ENCODE measurements around the gene THYN1.
A peak's percentile ranks its signal among the peaks of the same experiment; 100 is the strongest.
"Not testable (repeated sequence)": the region's sequence is repeated elsewhere in the genome, so short reads cannot be mapped to it uniquely, and the experiment has no call there.

THYN1 gene

DNA sequence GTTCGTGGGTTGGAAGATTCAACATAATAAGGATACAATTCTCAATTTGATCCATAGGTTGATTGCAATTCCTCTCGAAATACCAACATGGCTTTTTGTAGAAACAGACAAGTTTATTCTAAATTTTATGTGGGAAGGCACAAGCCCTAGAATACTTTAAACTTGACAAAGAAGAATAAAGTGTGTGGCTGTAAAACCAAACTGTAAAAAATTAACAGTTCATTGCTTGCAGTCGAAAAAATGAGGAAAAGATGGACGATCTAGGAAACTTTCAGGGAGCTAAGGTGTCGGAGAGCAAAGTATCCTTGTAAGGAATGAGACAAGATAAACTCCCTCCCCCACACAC, 22.0 kb upstream of the THYN1 start:
- no peak for DNase-seq (ENCODE audit: low read depth in 2 of 2)

DNA sequence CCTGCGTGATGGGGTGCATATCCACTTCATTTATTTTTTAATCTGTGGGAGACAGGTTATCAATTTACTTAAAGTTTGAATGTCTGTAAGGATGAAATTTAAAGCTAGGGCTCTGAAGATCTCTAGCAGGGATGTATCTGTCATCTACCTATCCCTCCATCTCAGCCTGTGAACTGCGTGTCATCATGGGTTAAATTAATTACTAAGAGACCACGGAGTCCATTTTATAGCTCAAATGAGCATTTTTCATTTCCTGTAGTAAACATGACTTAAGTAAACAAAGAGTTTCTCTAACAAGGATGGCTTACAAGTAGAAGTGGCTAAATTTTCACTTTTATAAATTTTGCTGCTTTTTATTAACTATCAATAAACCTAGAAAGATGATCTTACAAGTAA, 20.2 kb upstream of the THYN1 start:
- no peak for DNase-seq (ENCODE audit: low read depth in 2 of 2)

DNA sequence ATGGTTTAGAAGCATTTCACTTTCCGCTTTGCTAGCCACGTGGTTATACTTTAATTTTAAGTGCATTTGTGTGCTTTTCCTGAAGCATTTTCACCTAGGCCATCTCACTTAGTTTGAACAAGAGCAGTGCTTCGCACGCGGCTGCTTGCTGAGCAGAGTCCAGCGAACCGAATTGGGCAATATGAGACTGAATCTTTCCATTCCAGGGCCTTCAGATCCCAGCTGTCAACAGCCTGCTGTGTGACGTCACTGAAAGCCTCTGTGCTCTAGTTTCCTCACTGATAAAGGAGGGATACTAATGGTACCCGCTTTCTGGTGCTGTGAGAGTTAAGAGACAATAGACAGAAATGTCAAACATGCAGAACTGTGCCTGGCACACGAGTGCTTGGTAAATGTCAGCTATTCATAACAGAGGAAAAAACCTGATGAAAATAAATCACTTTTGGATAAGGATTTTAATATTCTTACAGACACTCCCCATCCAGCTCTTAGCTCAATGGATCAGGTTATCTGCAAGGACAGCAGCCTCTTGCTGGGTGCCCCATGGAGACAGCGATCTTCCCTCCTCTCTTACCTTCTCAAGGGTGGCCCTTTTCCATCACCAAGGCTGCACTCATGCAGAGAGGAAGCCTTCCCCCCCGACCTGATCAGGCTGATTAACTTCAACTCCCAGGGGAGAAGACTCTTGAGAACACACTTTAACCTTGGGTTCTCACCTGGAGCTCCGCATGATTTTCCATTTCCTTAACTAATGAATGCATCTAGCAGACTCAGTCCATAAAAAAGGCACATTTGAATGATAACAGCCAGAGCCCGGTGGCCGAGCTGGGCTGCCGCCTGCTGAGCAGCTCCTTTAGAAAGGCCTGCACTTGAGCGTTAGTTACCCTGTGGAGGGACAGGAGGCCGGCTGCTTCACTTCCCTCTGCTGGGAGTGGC, 19.5 kb upstream of the THYN1 start:
- no peak for DNase-seq (ENCODE audit: low read depth in 2 of 2)

DNA sequence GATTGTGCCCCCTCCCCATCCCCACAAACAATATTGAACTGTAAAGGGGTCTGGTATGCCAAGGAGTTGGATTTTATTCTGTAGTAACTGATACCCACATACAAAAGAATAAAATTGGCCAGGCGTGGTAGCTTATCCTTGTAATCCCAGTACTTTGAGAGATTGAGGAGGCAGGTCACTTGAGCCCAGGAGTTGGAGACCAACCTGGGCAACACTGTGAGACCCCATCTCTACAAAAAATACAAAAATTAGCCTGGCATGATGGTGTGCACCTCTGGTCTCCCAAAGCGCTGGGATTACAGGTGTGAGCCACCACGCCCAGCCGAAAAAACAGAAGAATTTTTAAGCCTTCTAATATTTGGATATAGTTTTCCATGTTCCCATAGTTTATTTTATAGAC, 18.8 kb upstream of the THYN1 start:
- DNase-seq (ENCODE audit: low read depth in 2 of 2) = no peak

DNA sequence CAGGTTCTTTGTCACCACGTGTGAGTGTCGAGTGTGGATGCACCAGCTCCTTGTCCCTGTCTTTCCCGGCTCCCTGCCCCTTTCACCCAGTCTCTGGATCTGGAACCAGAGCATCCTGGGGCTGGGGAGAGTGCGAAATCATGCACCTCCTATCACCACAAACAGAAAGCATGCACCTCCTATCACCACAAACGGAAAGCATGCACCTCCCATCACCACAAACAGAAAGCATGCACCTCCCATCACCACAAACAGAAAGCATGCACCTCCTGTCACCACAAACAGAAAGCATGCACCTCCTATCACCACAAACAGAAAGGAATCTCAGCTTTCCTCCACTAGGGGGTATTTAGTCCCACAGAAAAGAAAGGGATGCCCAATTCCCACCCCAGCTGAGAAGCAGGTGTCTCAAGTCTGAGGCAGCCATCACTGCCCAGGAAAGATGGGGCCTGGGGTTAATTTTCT, 17.1 kb upstream of the THYN1 start:
- no peak for DNase-seq (ENCODE audit: low read depth in 2 of 2)

DNA sequence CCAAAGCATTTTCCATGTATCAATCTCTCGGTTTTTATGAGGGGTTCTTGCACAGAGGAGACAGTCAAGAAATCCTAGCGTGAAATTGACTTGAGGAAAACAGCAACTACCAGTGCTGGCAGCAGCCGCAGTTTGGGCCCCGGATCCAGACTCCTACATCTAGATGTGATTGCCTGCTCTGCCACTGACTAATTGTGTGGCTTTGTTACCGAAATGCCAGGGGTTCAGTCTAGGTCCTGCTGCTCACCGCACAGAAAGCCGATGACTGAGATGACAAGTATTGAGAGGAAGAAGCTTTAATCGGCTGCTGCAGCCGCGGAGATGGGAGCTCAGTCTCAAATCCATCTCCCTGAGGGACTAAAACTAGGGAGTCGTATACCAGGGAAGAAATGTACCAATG, 14.8 kb upstream of the THYN1 start:
- no peak for DNase-seq (ENCODE audit: low read depth in 2 of 2)

DNA sequence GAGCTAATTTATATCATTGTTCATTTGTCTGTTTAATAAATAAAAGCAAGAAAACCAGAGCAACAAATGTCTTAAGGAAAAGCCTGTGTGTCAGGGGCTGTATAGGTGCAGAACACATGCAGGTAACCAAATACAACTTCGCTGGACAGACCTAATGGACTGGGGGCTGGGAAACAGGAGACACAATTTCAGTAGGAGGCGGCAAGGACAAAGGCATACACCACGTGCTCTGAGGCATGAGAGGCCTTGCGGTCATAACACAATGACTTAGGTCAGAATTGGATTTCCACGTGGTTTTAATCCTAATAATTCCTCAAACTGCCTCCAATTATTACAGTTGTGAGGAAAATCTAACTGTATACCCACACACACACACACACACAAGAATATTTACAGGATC, 14.3 kb upstream of the THYN1 start:
- no peak for DNase-seq (ENCODE audit: low read depth in 2 of 2)

DNA sequence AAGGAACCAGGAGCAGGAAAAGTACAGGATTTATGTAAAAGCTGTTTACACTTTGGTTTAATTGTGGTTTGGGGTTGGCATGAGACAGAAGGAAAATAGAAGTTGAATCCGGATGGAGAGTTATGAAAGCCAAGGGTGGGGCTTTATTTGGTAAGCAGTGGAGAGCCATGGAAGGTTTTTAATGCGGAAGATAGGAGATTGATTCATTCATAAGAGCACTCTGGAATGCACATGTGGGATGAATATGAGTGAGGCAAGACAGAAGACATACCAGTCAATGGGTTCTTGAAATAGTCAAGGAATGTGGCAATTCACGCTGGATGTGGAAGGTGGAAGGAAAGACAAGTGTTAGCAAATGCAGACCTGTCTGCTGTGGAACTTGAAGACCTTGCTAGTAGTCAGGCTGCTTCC, 13.7 kb upstream of the THYN1 start:
- no peak for DNase-seq (ENCODE audit: low read depth in 2 of 2)

DNA sequence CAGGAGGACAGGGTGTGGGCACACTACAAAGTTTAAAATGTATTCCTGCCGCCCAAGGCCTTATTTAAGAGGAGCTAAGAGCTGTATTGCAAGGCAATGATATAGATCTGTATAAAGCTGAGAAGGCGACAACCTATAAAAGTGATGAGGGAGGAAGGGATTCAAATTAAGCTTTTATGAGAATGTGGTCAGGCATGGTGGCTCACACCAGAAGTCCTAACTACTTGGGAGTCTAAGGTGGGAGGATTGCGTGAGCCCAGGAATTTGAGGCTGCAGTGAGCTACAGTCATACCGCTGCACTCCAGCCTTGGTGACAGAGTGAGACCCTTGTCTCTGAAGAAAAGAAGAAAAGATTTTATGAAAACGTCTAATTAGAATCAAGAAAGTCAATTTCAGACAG, 13.3 kb upstream of the THYN1 start:
- no peak for DNase-seq (ENCODE audit: low read depth in 2 of 2)

DNA sequence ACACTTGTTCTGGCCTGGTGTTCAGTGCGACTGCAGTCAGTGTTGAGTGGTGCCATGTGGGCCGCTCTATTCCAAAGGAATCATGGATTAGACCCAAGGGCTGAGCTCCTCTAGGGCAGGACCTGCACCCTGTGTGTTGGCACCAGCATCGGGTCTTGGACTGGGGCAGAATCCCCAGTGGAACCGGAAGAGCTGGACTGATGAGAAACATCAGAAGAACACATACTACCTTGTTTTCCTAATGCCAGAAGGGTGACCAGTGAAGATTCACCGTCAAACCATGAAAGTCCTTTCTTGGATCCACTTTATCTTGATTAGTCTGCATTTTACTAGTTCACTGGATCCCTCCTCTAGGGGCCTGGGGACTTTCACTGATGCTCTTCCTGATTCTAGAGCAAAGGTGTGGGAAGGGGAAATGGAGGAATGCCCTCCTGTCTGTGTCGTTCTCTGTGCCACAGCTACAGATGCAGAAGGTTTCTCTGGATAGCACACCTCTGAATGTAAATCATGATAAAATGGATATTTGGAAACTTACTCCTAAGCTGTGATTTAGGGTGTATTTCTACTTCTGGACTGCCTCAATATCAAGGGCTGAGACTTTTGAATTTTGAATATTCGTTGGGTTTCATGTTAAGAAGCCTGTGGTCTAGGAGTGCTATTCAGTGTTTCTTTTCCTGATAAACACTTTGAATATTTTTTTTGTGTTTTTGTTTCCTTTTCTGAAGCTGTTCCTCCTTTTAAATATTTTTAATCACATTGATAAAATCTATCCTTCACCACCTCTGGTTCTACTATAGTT, 12.0 kb upstream of the THYN1 start:
- no peak for DNase-seq (ENCODE audit: low read depth in 2 of 2)

DNA sequence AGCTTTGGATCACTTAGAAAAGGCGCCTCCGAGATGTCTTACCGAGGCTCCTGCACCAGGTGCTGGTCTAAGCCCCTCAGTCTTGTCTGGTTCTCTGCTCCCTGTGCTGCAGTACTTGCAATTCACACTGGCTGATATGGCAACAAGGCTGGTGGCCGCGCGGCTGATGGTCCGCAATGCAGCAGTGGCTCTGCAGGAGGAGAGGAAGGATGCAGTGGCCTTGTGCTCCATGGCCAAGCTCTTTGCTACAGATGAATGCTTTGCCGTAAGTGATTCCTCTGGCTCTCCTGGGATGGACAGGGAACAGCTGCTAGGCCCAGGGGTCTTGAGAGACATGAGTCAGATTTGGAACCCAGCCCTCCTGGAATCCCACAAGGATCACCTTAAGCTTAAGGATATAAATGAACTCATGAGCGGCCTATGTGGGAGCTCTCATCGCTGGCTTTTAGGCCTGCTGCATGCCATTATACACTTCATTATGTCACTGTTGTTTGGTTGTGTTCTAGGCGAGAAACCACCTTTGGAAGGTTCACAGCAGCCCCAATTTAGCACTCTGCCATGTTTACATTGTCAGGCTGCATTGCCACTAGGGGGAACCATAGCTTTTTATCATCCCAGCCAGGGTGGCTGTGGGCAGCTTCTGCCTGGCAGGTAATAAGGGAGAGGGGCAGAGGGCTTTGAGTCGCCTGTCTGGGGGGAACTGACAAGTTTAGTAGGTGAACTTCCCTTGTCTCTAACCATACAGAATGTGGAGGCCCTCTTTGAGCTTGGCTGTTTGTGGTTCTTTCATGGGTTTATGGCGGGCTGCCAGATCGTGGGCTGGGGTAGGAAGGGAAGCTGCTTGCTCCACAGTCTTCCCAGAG, 8.7 kb upstream of the THYN1 start:
- no peak for DNase-seq (ENCODE audit: low read depth in 2 of 2)

DNA sequence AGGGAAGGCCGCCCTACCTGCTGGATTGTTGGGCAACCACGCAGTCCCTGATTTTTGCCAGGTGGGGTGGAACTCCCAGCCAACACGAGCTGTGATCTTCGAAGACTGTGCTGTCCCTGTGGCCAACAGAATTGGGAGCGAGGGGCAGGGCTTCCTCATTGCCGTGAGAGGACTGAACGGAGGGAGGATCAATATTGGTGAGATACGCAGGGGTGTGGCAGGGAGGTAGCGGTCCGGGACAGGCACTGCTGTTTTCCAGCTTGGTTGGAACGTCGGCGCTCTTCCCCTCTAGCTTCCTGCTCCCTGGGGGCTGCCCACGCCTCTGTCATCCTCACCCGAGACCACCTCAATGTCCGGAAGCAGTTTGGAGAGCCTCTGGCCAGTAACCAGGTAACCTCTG, 7.8 kb upstream of the THYN1 start:
- DNase-seq (ENCODE audit: low read depth in 2 of 2) = no peak

DNA sequence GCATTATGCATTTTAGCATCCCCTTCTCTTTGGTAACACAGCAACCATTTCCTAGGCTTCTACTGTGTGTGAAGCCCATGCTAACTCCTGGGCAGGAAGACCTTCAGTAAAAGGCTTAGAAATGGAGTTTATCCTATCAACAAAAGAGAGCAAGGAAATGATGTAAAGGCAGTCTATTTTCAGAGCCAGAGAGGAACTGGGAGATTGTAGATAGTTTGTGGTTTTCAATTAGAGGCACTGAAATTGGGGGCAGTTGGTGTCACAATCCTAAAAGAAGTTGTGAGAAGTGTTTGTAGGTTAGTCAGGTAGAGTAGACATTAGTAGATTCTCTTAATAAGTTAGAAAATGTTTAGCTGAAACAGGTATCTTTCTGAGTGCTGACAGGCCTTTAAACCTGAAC, 7.4 kb upstream of the THYN1 start:
- no peak for DNase-seq (ENCODE audit: low read depth in 2 of 2)

DNA sequence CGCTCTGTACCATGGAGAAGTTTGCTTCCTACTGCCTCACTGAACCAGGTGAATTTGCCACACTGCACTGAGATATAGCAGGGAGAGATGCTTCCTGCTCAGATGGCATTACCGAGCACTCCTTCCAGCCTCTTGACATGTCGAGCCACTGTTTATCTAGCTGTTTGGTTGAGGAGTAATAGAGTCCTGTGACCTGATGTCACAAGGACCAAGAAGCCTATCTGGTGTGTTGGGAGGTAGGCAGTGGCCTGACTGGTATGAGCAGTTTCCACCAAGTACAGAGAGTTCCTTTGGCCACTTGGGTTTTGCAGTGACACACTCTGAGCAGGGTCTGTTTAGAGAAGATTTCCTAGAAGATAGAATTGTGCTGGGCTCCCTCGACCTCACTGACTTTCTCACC, 5.4 kb upstream of the THYN1 start:
- no peak for DNase-seq (ENCODE audit: low read depth in 2 of 2)

DNA sequence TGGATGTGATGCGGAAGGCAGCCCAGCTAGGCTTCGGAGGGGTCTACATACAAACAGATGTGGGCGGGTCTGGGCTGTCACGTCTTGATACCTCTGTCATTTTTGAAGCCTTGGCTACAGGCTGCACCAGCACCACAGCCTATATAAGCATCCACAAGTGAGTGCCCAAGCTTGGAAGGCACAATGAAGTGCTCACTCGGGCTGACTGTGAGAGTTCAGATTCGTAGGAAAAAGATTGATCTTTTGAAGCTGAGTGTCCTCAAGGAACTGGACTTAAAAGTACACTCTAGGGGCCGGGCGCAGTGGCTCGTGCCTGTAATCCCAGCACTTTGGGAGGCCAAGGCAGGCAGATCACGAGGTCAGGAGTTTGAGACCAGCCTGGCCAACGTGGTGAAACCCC, 3.9 kb upstream of the THYN1 start:
- DNase-seq (ENCODE audit: low read depth in 2 of 2) = no peak

DNA sequence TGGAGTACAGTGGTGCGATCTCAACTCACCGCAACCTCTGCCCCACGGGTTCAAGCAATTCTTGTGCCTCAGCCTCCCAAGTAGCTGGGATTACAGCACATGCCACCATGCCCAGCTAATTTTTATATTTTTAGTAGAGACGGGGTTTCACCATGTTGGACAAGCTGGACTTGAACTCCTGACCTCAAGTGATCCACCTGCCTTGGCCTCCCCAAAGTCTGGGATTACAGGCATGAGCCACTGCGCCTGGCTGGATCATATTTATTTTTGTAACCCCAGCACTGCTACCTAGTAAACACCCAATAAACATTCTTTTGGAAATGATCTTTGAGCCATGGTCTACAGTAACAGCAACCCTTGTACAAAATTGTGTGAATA, 2.0 kb upstream of the THYN1 start:
- not testable (repeated sequence) for DNase-seq (ENCODE audit: low read depth in 2 of 2)

DNA sequence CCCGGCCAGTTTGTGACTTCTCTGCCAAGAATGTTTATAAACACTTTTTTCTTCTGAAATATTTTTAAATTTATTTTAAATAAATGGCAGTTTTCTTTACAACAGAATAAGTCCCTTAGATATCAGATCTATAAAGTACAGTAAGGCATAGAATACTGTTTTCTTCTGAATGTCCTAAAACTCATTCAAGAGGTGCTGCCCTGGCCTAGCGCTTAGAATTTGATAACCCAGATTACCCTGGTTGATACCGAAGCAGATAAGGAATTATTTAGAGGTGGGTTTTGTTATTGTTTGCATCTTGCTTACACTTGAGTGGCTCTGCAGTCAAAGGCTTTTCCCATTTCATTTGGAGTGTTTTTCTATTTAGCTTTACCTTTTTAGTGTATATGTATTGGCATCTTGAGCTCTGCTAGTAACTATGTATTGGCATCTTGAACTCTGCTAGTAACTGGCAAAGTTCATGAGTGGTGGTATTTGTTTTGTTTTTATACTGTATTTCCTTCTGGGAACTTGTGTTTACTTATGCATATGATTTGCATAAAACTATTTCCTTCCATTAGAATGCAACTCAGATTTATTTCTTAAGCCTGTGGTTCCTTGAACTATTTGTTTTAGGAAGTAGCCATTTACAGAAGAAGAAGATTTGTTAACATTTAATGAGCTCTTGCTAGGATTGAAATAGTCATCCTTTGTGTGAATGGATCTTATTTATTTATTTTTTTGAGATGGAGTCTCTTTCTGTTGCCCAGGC, 1.5 kb upstream of the THYN1 start:
- no peak for DNase-seq (ENCODE audit: low read depth in 2 of 2)

DNA sequence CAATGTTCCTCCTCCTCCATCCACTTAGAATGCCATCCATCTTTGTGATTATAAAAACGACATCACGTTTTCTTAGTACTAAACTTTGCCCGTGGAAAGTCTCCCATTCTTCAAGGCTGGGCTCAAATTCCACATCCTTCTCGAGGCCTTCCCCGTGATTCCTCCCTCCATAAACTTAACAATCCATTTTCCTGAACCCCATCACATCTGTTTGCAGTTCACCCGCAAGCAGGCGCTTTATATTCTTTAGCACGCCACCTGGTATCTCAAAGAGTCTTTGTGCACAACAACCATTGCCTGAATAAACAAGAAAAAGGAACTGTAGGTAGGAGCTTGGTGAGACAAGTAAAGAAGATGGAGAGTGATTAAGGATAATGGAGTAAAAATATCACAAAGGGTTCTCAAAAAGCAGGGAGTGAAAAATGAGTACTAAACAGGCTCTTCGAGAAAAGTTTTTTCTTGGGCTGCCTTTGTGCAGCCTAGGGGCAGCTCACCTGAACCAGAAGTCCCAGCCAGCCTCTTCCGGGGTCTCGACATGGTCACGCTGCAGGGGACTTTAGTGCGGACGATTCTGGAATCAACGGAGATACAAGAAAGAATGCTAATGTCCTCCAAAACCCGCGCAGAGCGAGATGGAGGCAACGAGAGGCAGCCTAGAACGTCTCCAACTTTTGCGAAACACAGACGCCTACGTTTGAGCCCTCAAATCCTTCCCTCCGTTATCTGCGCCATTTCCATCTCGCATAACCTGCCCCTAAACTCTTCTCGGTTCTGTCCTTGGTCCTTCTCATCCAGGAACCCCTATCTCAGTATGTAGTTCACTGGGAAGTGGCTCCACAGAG, 585 bp downstream of the THYN1 start:
- peak in 1 of 2 donors; percentile 6 for DNase-seq (ENCODE audit: low read depth in 2 of 2)

DNA sequence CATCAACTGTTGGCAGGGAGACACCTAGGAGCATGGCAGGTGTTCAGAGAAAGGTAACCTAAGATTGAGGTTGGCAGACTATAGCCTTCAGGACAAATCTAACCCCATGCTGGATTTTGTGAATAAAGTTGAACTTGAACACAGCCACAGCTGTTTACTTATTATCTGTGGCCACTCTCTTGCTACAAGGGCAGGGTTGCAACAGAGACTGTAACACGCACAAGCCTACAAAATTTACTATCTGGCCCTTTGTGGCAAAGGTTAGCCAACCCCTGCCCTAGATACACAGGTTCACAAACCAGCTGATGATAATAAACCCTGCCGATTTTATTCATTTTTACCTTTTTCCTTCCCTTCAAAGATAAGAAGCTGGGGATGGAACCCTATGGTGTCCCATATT, 2.5 kb downstream of the THYN1 start:
- DNase-seq (ENCODE audit: low read depth in 2 of 2) = no peak

DNA sequence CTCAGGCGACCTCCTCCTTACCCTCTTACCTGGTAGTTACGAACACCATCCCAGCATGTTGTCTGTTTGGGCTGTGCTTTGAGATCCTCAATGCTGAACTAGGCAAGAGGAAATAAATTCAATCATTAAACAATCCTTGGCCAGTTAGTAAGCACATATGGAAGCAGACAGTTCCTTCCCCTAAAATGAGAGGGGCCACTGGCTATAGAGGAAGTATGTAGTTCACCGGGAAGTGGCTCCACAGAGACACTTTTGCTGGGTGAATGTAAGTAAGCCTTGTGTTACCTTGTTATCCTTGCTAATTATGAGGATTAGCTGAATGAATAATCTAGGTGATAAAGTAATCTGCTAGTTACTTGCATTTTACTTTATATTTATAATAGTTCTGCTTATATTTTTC, 2.9 kb downstream of the THYN1 start:
- DNase-seq (ENCODE audit: low read depth in 2 of 2) = no peak
